Kidney (tissue), 14 donors: Measurements from ENCODE around the gene ADM5. TPM values are rescaled to one million over a fixed set of nuclear protein-coding genes. Genes with fewer than 3 reads are reported as not detected.
A peak's percentile ranks its signal among the peaks of the same experiment; 100 is the strongest.

Experiments used
- DNase-seq, 5 donors: peaks; one replicate each; pipeline ENCODE4 v3.0.0-alpha.2; 2013 to 2020
- FAIRE-seq: peaks from 2 replicates; lab custom pipeline; 2012; peaks lifted over from hg19 to GRCh38; lab: Jason Lieb, UNC
- H3K27ac ChIP-seq, 2 donors: one replicate each; pipeline ENCODE4 v1.7.0; 2013; ENCODE audit warnings: low read depth in 2 of 2, low read length in 2 of 2, inconsistent platforms in 1 of 2
- H3K27me3 ChIP-seq: one replicate; pipeline ENCODE4 v1.7.1; 2013; ENCODE audit warnings: low read length, inconsistent platforms; ENCODE audit not compliant: control insufficient read depth, insufficient read depth
- H3K36me3 ChIP-seq, 3 donors: one replicate each; pipeline versions ENCODE4 v1.7.0 to v1.7.1; 2013; ENCODE audit warnings: low read length in 3 of 3, control low read depth in 1 of 3, inconsistent platforms in 1 of 3; ENCODE audit not compliant: insufficient read depth in 3 of 3, control insufficient read depth in 2 of 3
- H3K4me1 ChIP-seq, 3 donors: one replicate each; pipeline versions ENCODE4 v1.7.0 to v1.7.1; 2013; ENCODE audit warnings: low read length in 3 of 3, inconsistent platforms in 1 of 3, low read depth in 1 of 3; ENCODE audit not compliant: control insufficient read depth in 2 of 3, insufficient read depth in 2 of 3
- H3K4me3 ChIP-seq, 3 donors: one replicate each; pipeline versions ENCODE4 v1.7.0 to v1.8.1; 2013; ENCODE audit warnings: low read length in 3 of 3, control low read depth in 1 of 3, inconsistent platforms in 1 of 3
- H3K9ac ChIP-seq, 3 donors: one replicate each; pipeline versions ENCODE4 v1.7.0 to v1.7.1; 2013; ENCODE audit warnings: low read length in 3 of 3, control low read depth in 1 of 3, inconsistent platforms in 1 of 3
- H3K9me3 ChIP-seq, 3 donors: one replicate each; pipeline versions ENCODE4 v1.7.0 to v1.7.1; 2013; ENCODE audit warnings: low read length in 3 of 3, control low read depth in 1 of 3, inconsistent platforms in 1 of 3; ENCODE audit not compliant: control insufficient read depth in 2 of 3, insufficient read depth in 1 of 3
- CTCF ChIP-seq: IDR thresholded peaks from 3 replicates; pipeline ENCODE4 v1.5.1; 2012; ENCODE audit warnings: mild to moderate bottlenecking, moderate library complexity, borderline replicate concordance; ENCODE audit not compliant: insufficient read depth; ENCODE audit errors: extremely low read depth
- intact Hi-C: fragments of 100-400 bp; cut with DNase I; formaldehyde crosslinking; loops from one replicate; pipeline ENCODE4 v1.11.1; 2022
- polyA plus RNA-seq: library from polyadenylated mRNA; stranded (reverse); fragments of 350-450 nt; fragmentation: Illumina TruSeq; extraction: RNeasy Lipid Tissue Mini Kit (QIAGEN cat#74804); gene quantifications from one replicate; pipeline ENCODE4 v1.2.3, GENCODE V29; 2014; ENCODE audit warnings: low read depth, low replicate concordance; ENCODE audit not compliant: insufficient read depth
- total RNA-seq: library from RNA; stranded (reverse); fragmentation: NEBNext Ultra II Directional; extraction: Animal tissue kit (Norgen Biotek cat#: 25700); gene quantifications from one replicate; pipeline ENCODE4 v1.2.1, GENCODE V29; 2021
- donor health status: control.
- donor health status: control.
- donor health status: control.
- donor health status: control.
- donor health status: control.
- donor health status: DM: yes; HTN: yes; CAD: no.
- donor health status: Normal renal cell carcinoma (clear cell type).

ADM5 gene
- total and polyA plus RNA-seq, 2 donors from 2014 or later: 0.60 to 2.1 TPM

- intact Hi-C loops: no loop called here
- peak in 4 of 5 donors; percentile 86 to 93 (median 88) for DNase-seq
- H3K4me3 ChIP-seq: peak overlapping the region; percentile 40 to 62 (median 58)
- no peak for FAIRE-seq
- no peak for TF ChIP-seq CTCF
- peaks cover 0 to 17% (median 6%) of the 10 kb centered on the region in 3 donors for H3K4me1 ChIP-seq
- peak overlapping the region in 1 of 3 donors; percentile 13 for H3K9ac ChIP-seq
- no peak overlapping the region for H3K27ac ChIP-seq
- H3K27me3 ChIP-seq: no peaks in the 10 kb centered on the region
- H3K9me3 ChIP-seq: no peaks in the 10 kb centered on the region
- peaks cover 0 to 3% (median 0%) of the 10 kb centered on the region in 3 donors for H3K36me3 ChIP-seq
Observed at GRCh38 chr19:49691243-49692146, 2.1 kb downstream of the ADM5 start.

DNA sequence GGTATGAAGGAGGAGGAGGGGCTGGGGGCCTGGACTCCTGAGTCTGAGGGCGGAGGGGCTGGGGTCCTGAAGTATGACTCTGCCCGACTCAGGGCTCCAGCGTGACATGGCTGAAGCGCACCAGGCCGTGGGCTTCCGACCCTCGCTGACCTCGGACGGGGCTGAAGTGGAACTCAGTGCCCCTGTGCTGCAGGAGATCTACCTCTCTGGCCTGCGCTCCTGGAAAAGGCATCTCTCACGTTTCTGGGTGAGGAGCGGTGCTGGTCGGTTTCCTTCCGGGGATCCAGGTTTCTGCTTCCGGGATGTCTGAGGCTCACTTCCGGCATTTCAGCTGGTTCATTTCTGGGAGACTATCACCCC lies 2.7 kb downstream of the ADM5 start:
- H3K4me1 ChIP-seq: peaks cover 0 to 17% (median 6%) of the 10 kb centered on the region in 3 donors
- peaks cover 0 to 3% (median 0%) of the 10 kb centered on the region in 3 donors for H3K36me3 ChIP-seq
- no peaks in the 10 kb centered on the region for H3K9me3 ChIP-seq
- DNase-seq (peak in 1 of 5 donors; percentile 54), FAIRE-seq (no peak)
- no peaks in the 10 kb centered on the region for H3K27me3 ChIP-seq
- no peak overlapping the region for H3K4me3 ChIP-seq
- H3K9ac ChIP-seq: no peak overlapping the region
- TF ChIP-seq CTCF: no peak
- no peak overlapping the region for H3K27ac ChIP-seq
- intact Hi-C loops: no loop called here

DNA sequence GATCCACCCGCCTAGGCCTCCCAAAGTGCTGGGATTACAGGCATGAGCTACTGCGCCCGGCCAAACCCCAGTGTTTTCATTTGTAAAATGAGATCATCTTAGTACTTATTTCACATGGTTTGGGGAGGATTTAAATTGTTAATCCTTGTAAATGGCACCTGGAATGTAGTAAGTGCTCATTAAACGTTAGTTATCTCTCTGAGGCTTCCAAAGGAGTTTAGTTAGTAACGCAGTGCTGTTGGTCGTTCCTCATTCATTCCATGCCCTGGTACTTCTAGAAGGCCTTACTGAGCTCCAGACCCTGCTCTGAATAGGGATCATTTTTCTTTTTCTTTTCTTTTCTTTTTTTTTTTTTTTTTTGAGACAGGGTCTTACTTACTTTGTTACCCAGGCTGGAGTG lies 6.7 kb downstream of the ADM5 start:
- Histone ChIP-seq H3K27me3 (no peaks in the 10 kb centered on the region), H3K4me1 (no peaks in the 10 kb centered on the region), H3K4me3 (no peak overlapping the region), H3K27ac (no peak overlapping the region), H3K9me3 (no peaks in the 10 kb centered on the region), H3K9ac (no peak overlapping the region), H3K36me3 (no peaks in the 10 kb centered on the region)
- no peak for TF ChIP-seq CTCF
- FAIRE-seq: no peak
- no peak for DNase-seq
- intact Hi-C loops: no loop called here
